GM04504 (cell line): Measurements from ENCODE around the gene FKBP5.
"Not testable (repeated sequence)": the region's sequence is repeated elsewhere in the genome, so short reads cannot be mapped to it uniquely, and the experiment has no call there.

Source experiments
- DNase-seq: peaks from one replicate; pipeline ENCODE4 v3.0.0-alpha.2; 2012; ENCODE audit warnings: low read depth

FKBP5 gene

GRCh38 chr6:35688605-35689322 is at the start of gene FKBP5:
Gene FKBP5, minus strand, starts transcription at chr6:35688915. Its CDS starts 46,091 bp downstream, at chr6:35642824.
- peak; percentile 58 for DNase-seq

DNA sequence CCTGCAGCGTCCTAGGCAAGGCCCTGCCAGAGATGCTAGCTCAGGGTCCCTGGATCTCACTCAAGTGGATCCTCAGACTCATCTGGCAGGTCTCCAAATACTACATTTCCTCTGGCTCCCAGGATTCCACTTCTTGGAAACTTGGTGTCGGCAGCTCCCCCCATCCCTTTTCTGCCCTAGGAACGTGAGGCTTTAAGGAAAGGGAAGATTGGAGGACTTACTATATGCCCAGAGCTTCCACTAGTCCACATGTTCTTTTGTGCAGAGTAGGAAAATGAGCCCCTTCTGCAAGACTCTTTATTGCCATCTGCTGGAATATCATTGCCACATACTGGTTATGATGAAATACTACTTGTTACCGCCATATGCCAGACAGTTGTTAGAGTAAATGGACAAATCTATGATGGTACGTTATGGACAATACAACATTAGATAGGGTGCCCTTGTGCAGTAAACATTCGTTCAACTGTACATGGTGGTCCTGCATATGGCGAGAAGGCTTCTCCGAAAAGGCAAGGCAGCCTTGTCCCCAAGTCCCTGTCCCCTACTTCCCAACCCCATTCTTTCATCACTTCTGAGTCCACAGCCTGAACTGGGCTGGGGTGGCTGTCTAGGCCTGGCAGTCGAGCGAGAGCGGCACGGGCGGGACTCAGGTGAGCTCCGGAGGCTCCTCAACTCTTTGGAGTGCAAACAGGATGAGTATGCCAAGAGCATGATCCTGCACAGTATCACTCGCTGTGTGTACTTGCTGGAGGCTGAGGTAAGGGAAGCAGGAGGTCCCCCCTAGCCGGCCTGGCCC is 48.9 kb upstream of the FKBP5 start:
- peak; percentile 46 for DNase-seq

DNA sequence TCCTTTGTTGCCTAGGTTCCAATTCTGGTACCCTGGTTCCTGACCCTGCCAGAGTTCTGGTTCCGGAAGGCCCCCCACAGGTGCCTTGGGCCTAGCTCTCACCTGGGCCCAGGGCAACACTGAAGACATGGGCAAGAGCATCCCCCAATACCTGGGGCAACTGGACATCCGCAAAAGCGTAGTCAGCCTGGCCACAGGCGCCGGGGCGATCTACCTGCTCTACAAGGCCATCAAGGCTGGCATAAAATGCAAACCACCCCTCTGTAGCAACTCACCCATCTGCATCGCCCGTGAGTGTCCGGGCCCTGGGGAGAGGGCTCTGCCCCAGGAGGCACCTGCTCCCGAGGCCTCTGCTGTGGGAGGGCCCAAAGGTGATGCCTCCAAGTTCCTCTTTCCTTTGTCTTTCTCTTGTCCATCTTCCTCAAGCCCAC is 48.3 kb upstream of the FKBP5 start, which contains the start of gene ARMC12:
TSS of gene ARMC12 (plus strand) at position 51 of the 431 bp plus-strand sequence. CDS start at position 128, 77 bp downstream.
- DNase-seq: no peak

DNA sequence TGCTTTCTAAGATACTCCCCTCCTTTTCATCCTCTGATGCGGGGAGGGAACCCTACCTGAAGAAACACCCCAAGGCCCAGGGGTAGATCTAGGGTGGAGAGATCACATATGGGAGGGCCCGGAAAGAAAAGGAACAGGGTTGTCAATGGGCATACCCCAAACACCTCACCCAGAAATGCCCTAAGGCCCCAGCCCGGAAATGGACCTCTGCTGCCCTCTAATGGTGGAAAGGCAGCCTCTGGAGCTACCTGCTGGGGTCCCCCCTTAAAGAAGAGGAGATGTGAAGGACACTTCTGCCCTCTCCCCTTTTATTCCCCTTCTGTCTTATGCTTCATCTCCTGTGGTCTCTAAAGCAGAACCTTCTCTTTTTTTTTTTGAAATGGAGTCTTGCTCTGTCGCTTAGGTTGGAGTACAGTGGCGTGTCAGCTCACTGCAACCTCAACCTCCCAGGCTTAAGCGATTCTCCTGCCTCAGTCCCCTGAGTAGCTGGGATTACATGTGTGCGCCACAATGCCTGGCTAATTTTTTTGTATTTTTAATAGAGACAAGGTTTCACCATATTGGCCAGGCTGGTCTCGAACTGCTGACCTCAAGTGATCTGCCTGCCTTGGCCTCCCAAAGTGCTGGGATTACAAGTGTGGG is 47.7 kb upstream of the FKBP5 start:
- DNase-seq: no peak

DNA sequence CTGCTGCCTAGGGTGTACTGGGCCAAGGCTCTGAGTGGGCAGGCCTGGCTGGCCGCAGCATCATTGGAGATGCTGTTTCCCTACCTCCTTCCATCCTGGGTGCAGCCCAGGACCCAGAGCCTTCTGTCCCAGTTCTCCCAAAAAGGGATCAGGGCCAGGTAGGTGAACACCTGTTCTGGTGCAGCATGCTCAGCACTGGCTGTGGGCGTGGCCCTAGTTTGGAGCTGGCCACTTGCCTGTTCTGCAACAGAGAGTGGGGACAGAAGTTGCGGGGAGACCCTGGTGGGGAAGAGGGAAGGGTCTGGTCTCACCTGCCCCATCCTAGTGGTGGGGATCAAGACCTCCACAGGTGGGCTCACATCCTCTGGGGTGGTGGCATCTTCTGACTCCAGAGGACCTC is 46.7 kb upstream of the FKBP5 start:
- DNase-seq: no peak

DNA sequence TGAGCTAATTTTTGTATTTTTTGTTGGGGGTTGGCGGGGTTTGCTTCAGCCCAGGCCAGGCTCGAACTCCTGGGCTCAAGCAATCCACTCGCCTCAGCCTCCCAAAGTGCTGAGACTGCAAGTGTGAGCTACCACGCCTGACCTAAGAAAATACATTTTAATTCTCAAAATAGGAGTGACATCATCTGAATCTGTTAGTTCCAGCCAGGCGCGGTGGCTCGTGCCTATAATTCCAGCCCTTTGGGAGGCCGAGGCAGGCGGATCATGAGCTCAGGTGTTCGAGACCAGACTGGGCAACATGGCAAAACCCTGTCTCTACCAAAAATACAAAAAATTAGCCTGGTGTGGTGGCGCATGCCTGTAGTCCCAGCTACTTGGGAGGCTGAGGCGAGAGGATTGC is 45.6 kb upstream of the FKBP5 start:
- not testable (repeated sequence) for DNase-seq

- DNase-seq: no peak
These were observed 44.9 kb upstream of the FKBP5 start for GRCh38 chr6:35733633-35734032.

- peak; percentile 42 for DNase-seq
These were observed 43.2 kb upstream of the FKBP5 start for GRCh38 chr6:35731736-35732532.

DNA sequence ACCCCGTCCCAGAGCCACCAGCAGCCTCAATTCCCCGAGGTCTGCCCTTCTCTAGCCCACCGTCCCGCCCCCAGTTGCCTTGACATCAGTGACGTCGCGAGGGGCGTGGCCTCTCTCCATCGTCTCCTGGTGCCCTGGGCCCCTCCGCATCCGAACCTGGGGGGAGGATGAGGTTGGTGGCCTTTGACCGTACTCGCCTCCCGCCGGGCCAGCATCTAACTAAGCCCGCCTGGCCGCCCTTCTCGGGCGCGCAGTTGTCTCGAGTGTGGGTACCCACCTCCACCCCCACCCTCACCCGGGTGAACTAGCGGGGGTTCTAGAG is 42.7 kb upstream of the FKBP5 start:
- peak; percentile 28 for DNase-seq

DNA sequence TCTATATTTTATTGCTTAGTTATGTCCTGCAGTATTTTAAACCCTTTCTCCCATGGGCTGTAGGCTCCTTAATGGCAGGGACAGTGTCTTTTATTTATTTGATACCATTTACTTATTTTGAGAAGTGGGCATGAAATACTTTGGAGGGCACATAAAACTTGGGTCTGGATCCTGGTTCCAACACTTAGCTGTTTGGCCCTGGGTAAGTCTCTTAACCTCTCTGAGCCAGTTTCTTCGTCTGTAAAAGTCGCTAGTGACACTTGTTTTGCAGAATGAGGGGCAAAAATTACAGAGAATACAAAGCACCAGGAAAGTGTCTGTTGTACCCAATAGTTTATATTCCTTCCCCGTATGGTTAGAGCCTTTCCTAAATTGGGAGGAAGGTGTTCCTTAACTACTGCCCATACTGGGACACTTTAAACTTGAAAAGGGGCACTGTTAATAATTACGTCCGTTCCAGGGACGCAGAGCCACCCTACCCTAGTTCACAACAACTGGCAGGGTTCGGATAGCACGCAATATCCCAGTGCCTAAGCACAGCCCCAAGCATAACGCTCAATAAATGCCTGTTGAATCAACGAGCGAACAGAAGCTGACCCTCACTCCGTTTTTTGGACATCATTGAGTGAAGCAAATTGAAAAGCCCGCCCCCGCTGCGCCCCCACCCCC is 42.2 kb upstream of the FKBP5 start:
- DNase-seq: no peak

DNA sequence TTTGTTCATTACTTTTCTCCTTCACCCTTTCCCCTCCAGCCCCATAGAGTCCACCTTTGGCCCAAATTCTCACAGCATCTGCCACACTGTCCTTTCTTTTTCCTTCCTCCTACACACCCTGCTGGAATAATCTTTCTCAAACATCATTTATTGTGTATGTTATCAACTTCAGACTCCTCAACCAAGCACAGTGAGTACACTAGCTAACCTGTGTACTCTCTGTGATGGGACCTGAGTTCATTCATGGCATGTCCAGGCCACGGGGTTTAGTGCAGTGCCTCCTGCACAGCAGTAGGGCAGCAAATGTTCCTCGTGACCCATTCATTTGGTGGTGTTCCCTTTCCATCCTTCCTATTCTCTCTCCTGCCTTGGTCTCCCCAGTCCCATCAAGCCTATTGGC is 41.0 kb upstream of the FKBP5 start:
- no peak for DNase-seq

DNA sequence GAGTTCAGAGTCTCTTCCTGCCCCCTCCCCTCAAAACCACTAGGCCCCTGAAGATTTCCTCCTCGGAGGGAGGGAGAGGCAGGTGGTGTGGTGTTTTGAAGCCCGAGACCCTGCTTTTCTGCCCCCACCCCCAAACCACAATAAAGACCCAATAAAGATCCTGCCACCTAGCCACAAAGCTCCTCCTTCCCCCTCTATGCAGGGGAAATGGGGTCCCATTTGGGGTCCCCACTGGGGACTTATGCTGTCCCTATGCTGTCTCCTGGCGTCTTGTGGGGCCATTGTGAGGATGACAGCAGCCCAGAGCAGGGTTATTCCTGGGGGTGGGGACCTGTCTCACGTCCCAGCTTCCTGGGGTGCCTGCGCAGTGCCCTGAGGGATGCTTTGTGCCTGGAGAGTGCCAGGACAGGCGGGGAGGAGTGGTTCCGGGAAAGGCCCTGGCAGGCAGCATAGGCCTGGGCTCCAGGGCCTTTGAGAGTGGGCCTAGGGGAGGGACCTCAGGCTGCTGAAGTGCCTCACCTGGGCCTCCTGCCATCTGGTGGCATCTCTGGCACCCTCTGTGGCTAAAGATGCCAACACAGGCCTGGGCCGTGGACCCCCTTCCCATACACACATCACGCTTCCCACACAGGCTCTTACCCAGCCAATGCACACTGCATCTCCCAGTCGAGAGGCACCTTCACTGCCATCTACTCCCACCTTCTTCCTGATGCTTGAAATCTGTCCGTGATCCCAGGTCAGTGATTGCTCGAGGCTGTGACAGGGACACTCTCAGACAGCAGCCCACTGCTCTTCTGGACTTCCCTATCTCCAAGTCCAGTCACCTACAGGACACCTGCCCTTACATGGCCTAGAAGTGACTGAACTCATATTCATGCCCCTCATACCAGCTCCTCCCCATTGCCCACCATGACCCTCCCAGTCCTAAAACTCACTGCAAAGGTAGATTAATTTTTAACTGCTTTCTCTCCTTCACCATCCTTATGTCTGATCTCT is 40.3 kb upstream of the FKBP5 start:
- DNase-seq: no peak

DNA sequence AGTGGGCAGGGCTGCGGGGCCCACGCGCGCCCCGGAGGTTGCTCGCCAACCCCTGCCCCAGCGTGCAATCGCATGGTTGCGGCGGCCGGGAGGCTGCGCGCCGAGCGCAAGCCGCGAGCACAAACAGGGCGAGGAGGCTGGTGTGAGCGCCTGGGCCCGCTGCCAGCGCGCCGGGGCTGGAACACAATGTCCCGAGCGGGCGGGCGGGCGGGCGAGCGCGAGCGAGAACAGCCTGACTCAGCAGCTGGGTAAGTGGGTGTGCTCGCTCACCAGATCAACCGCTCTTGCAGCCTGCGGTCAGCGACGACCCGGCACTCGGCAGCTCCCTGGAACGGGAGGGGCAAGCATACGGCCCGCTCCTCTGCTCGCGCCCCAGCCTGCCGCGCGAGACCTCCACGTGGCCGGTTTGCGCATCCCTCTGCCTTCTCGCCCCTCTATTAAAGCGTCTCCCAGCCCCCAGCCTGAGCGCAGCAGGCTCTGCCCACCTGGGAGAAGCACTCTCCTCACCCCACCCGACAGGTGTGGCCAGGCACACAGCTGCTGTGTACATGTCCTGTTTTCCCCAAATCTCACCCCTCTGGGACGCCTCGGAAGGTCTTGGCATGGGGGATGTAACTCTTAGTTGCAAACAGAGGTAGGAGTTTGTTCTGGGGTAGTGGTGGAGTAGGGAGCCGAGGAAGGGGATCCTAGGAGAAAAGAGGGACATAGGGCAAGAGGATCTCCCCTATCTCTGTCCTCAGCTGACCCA is 39.4 kb upstream of the FKBP5 start:
- peak; percentile 59 for DNase-seq

GRCh38 chr6:35727231-35727934 is 38.7 kb upstream of the FKBP5 start:
- no peak for DNase-seq

GRCh38 chr6:35725721-35726438 is 37.2 kb upstream of the FKBP5 start:
- DNase-seq: no peak

DNA sequence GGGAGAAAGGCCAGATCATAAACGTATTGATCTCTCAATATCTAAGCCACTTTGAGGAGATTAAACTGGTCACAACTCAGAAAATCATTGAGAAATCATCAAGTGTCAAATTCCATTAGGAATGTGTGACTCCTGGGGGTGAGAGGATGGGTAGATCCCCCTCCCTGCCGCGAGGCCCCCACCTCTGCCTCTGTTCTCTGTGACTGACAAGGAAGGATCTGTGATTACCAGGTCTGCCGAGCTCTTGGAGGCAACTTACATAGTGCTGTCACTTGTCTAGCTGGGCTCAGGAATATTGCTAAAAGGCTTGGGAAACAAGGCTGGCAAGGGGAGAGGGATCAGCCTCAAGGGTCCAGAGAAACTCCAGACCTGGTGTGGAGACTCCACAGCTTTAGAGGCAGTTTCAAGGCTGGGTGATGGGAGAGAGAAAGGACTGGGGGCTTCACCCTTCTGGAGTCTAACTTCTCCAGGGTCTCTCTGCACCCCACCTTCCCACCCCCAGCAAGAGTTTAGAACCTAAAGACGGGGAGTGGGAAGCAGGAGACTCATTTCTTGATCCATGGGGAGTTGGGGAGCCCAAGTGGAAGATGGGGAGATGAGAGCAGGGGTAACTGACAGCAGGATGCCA is 36.5 kb upstream of the FKBP5 start:
- DNase-seq: no peak

- DNase-seq: no peak
These were observed 35.8 kb upstream of the FKBP5 start for GRCh38 chr6:35724471-35724870.

DNA sequence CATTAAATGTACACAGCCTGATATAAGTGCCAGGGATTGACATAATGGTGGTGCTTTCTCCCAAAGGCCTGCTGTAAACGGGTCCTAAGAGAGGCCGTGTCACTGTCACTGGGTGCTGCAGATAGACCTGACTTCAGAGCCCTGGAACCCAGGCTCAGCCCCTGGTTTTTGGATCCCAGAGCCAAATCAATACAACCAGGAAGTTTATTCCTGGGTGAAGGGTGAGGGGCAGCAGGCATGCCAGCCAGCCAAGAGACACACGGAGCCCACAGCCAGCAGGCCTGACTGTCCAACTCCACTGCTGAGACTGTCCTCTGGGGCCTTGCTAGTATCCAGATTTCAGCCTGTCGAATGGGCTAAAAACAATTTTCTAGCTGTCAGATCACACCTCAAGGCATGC is 35.3 kb upstream of the FKBP5 start:
- DNase-seq: no peak
